Measurements from ENCODE around the gene SLITRK2.

The SLITRK2 gene

GRCh38 chrX:145817331-145818185 is at the start of gene SLITRK2:
SLITRK2 (plus strand) TSS chrX:145817829; CDS start chrX:145822426, 4,597 bp downstream.
- DNase-seq = no peak

GRCh38 chrX:145773006-145773405 is 44.6 kb upstream of the SLITRK2 start:
- DNase-seq = no peak

GRCh38 chrX:145792281-145792680 is 25.3 kb upstream of the SLITRK2 start:
- no peak for DNase-seq

- DNase-seq = no peak
These were observed 14.1 kb upstream of the SLITRK2 start for GRCh38 chrX:145803508-145803907.

- DNase-seq = no peak
These were observed 4.5 kb upstream of the SLITRK2 start for GRCh38 chrX:145813081-145813480.

- no peak for DNase-seq
These were observed 871 bp upstream of the SLITRK2 start for GRCh38 chrX:145816601-145817315.

- DNase-seq = no peak
These were observed 821 bp downstream of the SLITRK2 start for GRCh38 chrX:145818186-145819113.

GRCh38 chrX:145820825-145821224 is 3.2 kb downstream of the SLITRK2 start:
- no peak for DNase-seq

GRCh38 chrX:145821291-145821897 is 3.8 kb downstream of the SLITRK2 start:
- DNase-seq = no peak

- no peak for DNase-seq
These were observed 4.4 kb downstream of the SLITRK2 start for GRCh38 chrX:145821898-145822571.

- no peak for DNase-seq
These were observed 5.5 kb downstream of the SLITRK2 start for GRCh38 chrX:145823132-145823531.

GRCh38 chrX:145825896-145826295 is 8.3 kb downstream of the SLITRK2 start:
- DNase-seq = no peak

GRCh38 chrX:145826466-145826865 is 8.8 kb downstream of the SLITRK2 start:
- no peak for DNase-seq

- DNase-seq = no peak
These were observed 15.2 kb downstream of the SLITRK2 start for GRCh38 chrX:145832796-145833195.

- no peak for DNase-seq
These were observed 22.9 kb downstream of the SLITRK2 start for GRCh38 chrX:145840531-145840930.

- DNase-seq = no peak
These were observed 25.7 kb downstream of the SLITRK2 start for GRCh38 chrX:145843146-145843904.

GRCh38 chrX:145844886-145845285 is 27.3 kb downstream of the SLITRK2 start:
- no peak for DNase-seq

GRCh38 chrX:145848448-145848847 is 30.8 kb downstream of the SLITRK2 start:
- DNase-seq = no peak

- DNase-seq = no peak
These were observed 31.2 kb downstream of the SLITRK2 start for GRCh38 chrX:145848857-145849256.

- DNase-seq = no peak
These were observed 35.6 kb downstream of the SLITRK2 start for GRCh38 chrX:145853181-145853580.

GRCh38 chrX:145856181-145856580 is 38.6 kb downstream of the SLITRK2 start:
- DNase-seq = no peak

All from CD4-positive, alpha-beta T cell treated with Interferon gamma for 1 hour (primary cell).